Common myeloid progenitor, CD34-positive (primary cell): Measurements from ENCODE around the gene PREPL.

Experiments used
- CTCF ChIA-PET: fragments of 350-600 bp; sonication (Branson Sonifier 250); formaldehyde crosslinking; loops from one replicate; lab custom pipeline; 2021; ENCODE audit warnings: antibody characterized with exemption; lab: Charles Lee
- POLR2A ChIA-PET: fragments of 350-600 bp; sonication (Branson Sonifier 250); formaldehyde crosslinking; loops from one replicate; lab custom pipeline; 2021; ENCODE audit warnings: antibody characterized with exemption; lab: Charles Lee
- DNase-seq, 3 donors: peaks; one replicate each; pipeline versions ENCODE4 v3.0.0 to v3.0.0-alpha.2; 2013
- H3K27ac ChIP-seq, 2 experiments: 1 replicate in 1 of 2; 2 replicates in 1 of 2; pipeline ENCODE4 v1.7.0; 2013; ENCODE audit warnings: inconsistent platforms in 2 of 2, low read length in 2 of 2, mild to moderate bottlenecking in 2 of 2, low read depth in 1 of 2, moderate library complexity in 1 of 2; ENCODE audit not compliant: severe bottlenecking in 2 of 2, insufficient read depth in 1 of 2, poor library complexity in 1 of 2
- H3K27me3 ChIP-seq, 5 experiments: replicated peaks in 2 of 5; 1 replicate in 3 of 5; 2 replicates in 2 of 5; pipeline versions ENCODE4 v1.6.1 to v1.7.0; 2013; ENCODE audit warnings: low read length in 4 of 5, mild to moderate bottlenecking in 2 of 5, moderate library complexity in 2 of 5, inconsistent platforms in 1 of 5; ENCODE audit not compliant: insufficient read depth in 5 of 5, control insufficient read depth in 4 of 5
- H3K36me3 ChIP-seq, 4 experiments: 1 replicate in 2 of 4; 2 replicates in 2 of 4; pipeline versions ENCODE4 v1.6.1 to v1.7.0; 2013; ENCODE audit warnings: low read length in 3 of 4, control low read depth in 1 of 4, mild to moderate bottlenecking in 1 of 4; ENCODE audit not compliant: control insufficient read depth in 4 of 4, insufficient read depth in 4 of 4
- H3K4me1 ChIP-seq, 4 experiments: 1 replicate in 3 of 4; 2 replicates in 1 of 4; pipeline versions ENCODE4 v1.6.1 to v1.7.1; 2013; ENCODE audit warnings: low read length in 3 of 4, mild to moderate bottlenecking in 3 of 4, control low read depth in 1 of 4, inconsistent platforms in 1 of 4, moderate library complexity in 1 of 4; ENCODE audit not compliant: control insufficient read depth in 4 of 4, insufficient read depth in 4 of 4; ENCODE audit errors: control extremely low read depth in 1 of 4
- H3K4me3 ChIP-seq, 7 experiments: 1 replicate in 4 of 7; 2 replicates in 3 of 7; pipeline versions ENCODE4 v1.5.1 to v1.7.0; 2013; ENCODE audit warnings: mild to moderate bottlenecking in 7 of 7, low read length in 6 of 7, moderate library complexity in 6 of 7, inconsistent platforms in 2 of 7, low read depth in 2 of 7, control low read depth in 1 of 7; ENCODE audit not compliant: insufficient read depth in 4 of 7, control insufficient read depth in 1 of 7; ENCODE audit errors: extremely low read depth in 1 of 7
- H3K9me3 ChIP-seq, 5 experiments: 1 replicate in 4 of 5; 2 replicates in 1 of 5; pipeline versions ENCODE4 v1.6.1 to v1.7.1; 2013; ENCODE audit warnings: low read length in 4 of 5, mild to moderate bottlenecking in 2 of 5, inconsistent platforms in 1 of 5, low read depth in 1 of 5, moderate library complexity in 1 of 5; ENCODE audit not compliant: control insufficient read depth in 4 of 5, insufficient read depth in 2 of 5; ENCODE audit errors: control extremely low read depth in 1 of 5
- WGBS: methylation state at CpG from one replicate; pipeline ENCODE4 v1.1.5; 2013; ENCODE audit not compliant: insufficient coverage; 5-methylcytosine and 5-hydroxymethylcytosine counted together

The PREPL gene

GRCh38 chr2:44280869-44281268 is 80.4 kb downstream of the PREPL start:
- POLR2A ChIA-PET, result no interaction called here

GRCh38 chr2:44277541-44277940 is 83.8 kb downstream of the PREPL start:
- Histone ChIP-seq H3K4me3 (no peak overlapping the region), H3K27ac (no peak overlapping the region), H3K36me3 (no peaks in the 10 kb centered on the region), H3K9me3 (no peaks in the 10 kb centered on the region), H3K27me3 (no peaks in the 10 kb centered on the region), H3K4me1 (no peaks in the 10 kb centered on the region)
- POLR2A ChIA-PET, result no interaction called here
- CTCF ChIA-PET, result interaction anchor here (1.4 kb wide), 1 partner anchor 35 kb away, joined by 3 read pairs; no protein-coding TSS in a partner anchor
- 100% methylated on average over 1 of the region's 1 CpG for WGBS
- DNase-seq, result no peak

More at GRCh38 chr2:44280869-44281268, 80.4 kb downstream of the PREPL start:
- CTCF ChIA-PET, result no interaction called here
- Histone ChIP-seq H3K27ac (no peak overlapping the region), H3K36me3 (no peaks in the 10 kb centered on the region), H3K27me3 (no peaks in the 10 kb centered on the region), H3K9me3 (no peaks in the 10 kb centered on the region), H3K4me1 (no peaks in the 10 kb centered on the region), H3K4me3 (no peak overlapping the region)
- 100% methylated on average over 1 of the region's 1 CpG for WGBS
- no peak for DNase-seq

- no peaks in the 10 kb centered on the region for H3K4me1 ChIP-seq
- ChIA-PET CTCF (no interaction called here), POLR2A (no interaction called here)
- no peaks in the 10 kb centered on the region for H3K36me3 ChIP-seq
- no peak overlapping the region for H3K4me3 ChIP-seq
- H3K27ac ChIP-seq, result no peak overlapping the region
- no peaks in the 10 kb centered on the region for H3K27me3 ChIP-seq
- 90% methylated on average over 2 of the region's 2 CpGs for WGBS
- no peak for DNase-seq
- H3K9me3 ChIP-seq, result peaks cover 0 to 4% (median 0%) of the 10 kb centered on the region in 5 experiments
Observed at GRCh38 chr2:44275927-44276303, 85.4 kb downstream of the PREPL start.

- WGBS, result 100% methylated on average over 2 of the region's 2 CpGs
- CTCF ChIA-PET, result no interaction called here
- no peak overlapping the region for H3K27ac ChIP-seq
- no peaks in the 10 kb centered on the region for H3K27me3 ChIP-seq
- H3K4me3 ChIP-seq, result no peak overlapping the region
- peaks cover 0 to 4% (median 0%) of the 10 kb centered on the region in 5 experiments for H3K9me3 ChIP-seq
- no peak for DNase-seq
- no peaks in the 10 kb centered on the region for H3K4me1 ChIP-seq
- no peaks in the 10 kb centered on the region for H3K36me3 ChIP-seq
- POLR2A ChIA-PET, result no interaction called here
Observed at GRCh38 chr2:44273596-44273995, 87.7 kb downstream of the PREPL start.

GRCh38 chr2:44273076-44273475 is 88.2 kb downstream of the PREPL start:
- no peaks in the 10 kb centered on the region for H3K36me3 ChIP-seq
- H3K27ac ChIP-seq, result no peak overlapping the region
- DNase-seq, result no peak
- 100% methylated on average over 1 of the region's 3 CpGs for WGBS
- POLR2A ChIA-PET, result no interaction called here
- H3K4me1 ChIP-seq, result no peaks in the 10 kb centered on the region
- CTCF ChIA-PET, result no interaction called here
- peaks cover 0 to 4% (median 0%) of the 10 kb centered on the region in 5 experiments for H3K9me3 ChIP-seq
- no peak overlapping the region for H3K4me3 ChIP-seq
- no peaks in the 10 kb centered on the region for H3K27me3 ChIP-seq

- ChIA-PET POLR2A (no interaction called here), CTCF (no interaction called here)
- no peak for DNase-seq
- Histone ChIP-seq H3K27me3 (no peaks in the 10 kb centered on the region), H3K27ac (no peak overlapping the region), H3K9me3 (peaks cover 0 to 4% (median 0%) of the 10 kb centered on the region in 5 experiments), H3K36me3 (no peaks in the 10 kb centered on the region), H3K4me3 (no peak overlapping the region), H3K4me1 (no peaks in the 10 kb centered on the region)
- WGBS, result 95% methylated on average over 6 of the region's 7 CpGs
Observed at GRCh38 chr2:44271296-44271695, 90.0 kb downstream of the PREPL start.

- Histone ChIP-seq H3K36me3 (no peaks in the 10 kb centered on the region), H3K27me3 (no peaks in the 10 kb centered on the region), H3K27ac (no peak overlapping the region), H3K9me3 (peaks cover 0 to 4% (median 0%) of the 10 kb centered on the region in 5 experiments), H3K4me3 (no peak overlapping the region), H3K4me1 (no peaks in the 10 kb centered on the region)
- no CpG with 5 or more reads among the region's 1 CpG for WGBS
- no peak for DNase-seq
- CTCF ChIA-PET, result no interaction called here
- POLR2A ChIA-PET, result no interaction called here
Observed at GRCh38 chr2:44269831-44270230, 91.5 kb downstream of the PREPL start.
